Uterus (tissue), 4 donors: ENCODE measurements around the gene TTC7B. TPM values are rescaled to one million over a fixed set of nuclear protein-coding genes. Genes with fewer than 3 reads are reported as not detected.
A peak's percentile ranks its signal among the peaks of the same experiment; 100 is the strongest.

ENCODE experiments used
- DNase-seq, 2 donors: peaks; one replicate each; pipeline ENCODE4 v3.0.0-alpha.2; 2019 to 2020
- H3K27ac ChIP-seq, 2 donors: fragments of 200-600 bp; sonication (generic); 1 replicate in 1 of 2; 2 replicates in 1 of 2; pipeline ENCODE4 v1.5.1; 2016 to 2018
- H3K27me3 ChIP-seq, 2 donors: fragments of 200-600 bp; sonication (generic); one replicate each; pipeline ENCODE4 v1.5.1; 2018 to 2019; ENCODE audit warnings: control low read depth in 1 of 2
- H3K36me3 ChIP-seq, 2 donors: fragments of 200-600 bp; sonication (generic); one replicate each; pipeline ENCODE4 v1.5.1; 2019; ENCODE audit warnings: control low read depth in 1 of 2
- H3K4me1 ChIP-seq, 2 donors: fragments of 200-600 bp; sonication (generic); one replicate each; pipeline ENCODE4 v1.5.1; 2018 to 2019; ENCODE audit warnings: control low read depth in 1 of 2
- H3K4me3 ChIP-seq, 2 donors: fragments of 200-600 bp; sonication (generic); 1 replicate in 1 of 2; 2 replicates in 1 of 2; pipeline ENCODE4 v1.5.1; 2018 to 2019; ENCODE audit warnings: mild to moderate bottlenecking in 1 of 2
- H3K9me3 ChIP-seq, 2 donors: fragments of 200-600 bp; sonication (generic); one replicate each; pipeline ENCODE4 v1.5.1; 2019; ENCODE audit warnings: control low read depth in 1 of 2
- CTCF ChIP-seq, 4 experiments: fragments of 200-600 bp in 2 of 4; fragments of 450-650 bp in 2 of 4; sonication (generic) in 2 of 4; IDR thresholded peaks; one replicate each; pipeline ENCODE4 v1.5.1; 2016 to 2019; ENCODE audit warnings: antibody characterized with exemption in 4 of 4, mild to moderate bottlenecking in 2 of 4, moderate library complexity in 1 of 4
- POLR2A ChIP-seq, 2 donors: fragments of 450-650 bp; IDR thresholded peaks; one replicate each; pipeline ENCODE4 v1.6.1; 2016; ENCODE audit warnings: antibody characterized with exemption in 2 of 2, mild to moderate bottlenecking in 1 of 2, moderate library complexity in 1 of 2
- intact Hi-C: fragments of 100-400 bp; cut with DNase I; formaldehyde crosslinking; loops from one replicate; pipeline ENCODE4 v1.15.1; 2023; ENCODE audit warnings: low total_unique reads
- total RNA-seq, 4 donors: library from RNA; depleted of rRNA in 3 of 4; stranded (reverse); fragments of >200 nt in 3 of 4; gene quantifications; one replicate each; pipeline versions ENCODE4 v1.1.0 to v1.2.4, GENCODE V29; 2014 to 2023
- donor health status: DM: yes; HTN: yes; CAD: no.

The TTC7B gene
- total RNA-seq, 4 donors from 2014 or later: 15.3 to 73.9 (median 28.0) TPM

GRCh38 chr14:90491911-90492531, 324.2 kb downstream of the TTC7B start:
- H3K27ac ChIP-seq: peak overlapping the region in 1 of 2 donors; percentile 53

GRCh38 chr14:90491221-90491885, 324.9 kb downstream of the TTC7B start:
- TF ChIP-seq POLR2A (IDR thresholded peaks at IDR 0.05): no peak
- Histone ChIP-seq H3K27ac (peak overlapping the region in 1 of 2 donors; percentile 53), H3K36me3 (no peaks in the 10 kb centered on the region), H3K4me1 (peaks cover 0 to 13% of the 10 kb centered on the region in 2 donors), H3K27me3 (no peaks in the 10 kb centered on the region), H3K9me3 (no peaks in the 10 kb centered on the region), H3K4me3 (no peak overlapping the region)
- intact Hi-C loops: no loop called here
- peak; percentile 82 to 94 for DNase-seq

More at GRCh38 chr14:90491911-90492531, 324.2 kb downstream of the TTC7B start:
- Histone ChIP-seq H3K27me3 (no peaks in the 10 kb centered on the region), H3K4me1 (peaks cover 0 to 13% of the 10 kb centered on the region in 2 donors), H3K9me3 (no peaks in the 10 kb centered on the region), H3K36me3 (no peaks in the 10 kb centered on the region), H3K4me3 (no peak overlapping the region)
- DNase-seq: peak in 1 of 2 donors; percentile 29
- intact Hi-C loops: no loop called here
- TF ChIP-seq CTCF (IDR thresholded peaks at IDR 0.05) (no peak), POLR2A (IDR thresholded peaks at IDR 0.05) (no peak)

DNA sequence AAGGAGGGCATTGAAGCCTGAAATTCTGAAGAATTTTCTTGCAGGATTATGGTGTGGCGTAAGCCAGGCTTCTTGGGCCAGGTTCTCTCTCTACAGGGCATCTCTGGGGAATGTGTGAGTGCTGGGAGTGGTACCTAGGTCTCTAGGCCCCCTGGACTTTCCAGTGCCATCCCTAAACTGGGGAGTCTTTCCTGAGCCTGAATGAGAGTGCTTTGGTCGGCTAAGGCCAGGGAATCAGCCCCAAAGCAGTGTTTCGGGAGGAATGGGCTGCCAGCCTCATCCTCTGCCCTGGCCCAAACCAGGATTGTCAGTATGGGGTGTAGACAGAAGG, 325.5 kb downstream of the TTC7B start:
- intact Hi-C loops: no loop called here
- Histone ChIP-seq H3K27ac (no peak overlapping the region), H3K4me1 (peaks cover 0 to 13% of the 10 kb centered on the region in 2 donors), H3K4me3 (no peak overlapping the region), H3K9me3 (no peaks in the 10 kb centered on the region), H3K27me3 (no peaks in the 10 kb centered on the region), H3K36me3 (no peaks in the 10 kb centered on the region)
- no peak for DNase-seq
- TF ChIP-seq CTCF (IDR thresholded peaks at IDR 0.05) (no peak), POLR2A (IDR thresholded peaks at IDR 0.05) (no peak)

GRCh38 chr14:90489916-90490719, 326.1 kb downstream of the TTC7B start:
- H3K36me3 ChIP-seq: no peaks in the 10 kb centered on the region
- H3K27me3 ChIP-seq: no peaks in the 10 kb centered on the region
- TF ChIP-seq POLR2A (IDR thresholded peaks at IDR 0.05) (no peak), CTCF (IDR thresholded peaks at IDR 0.05) (no peak)
- intact Hi-C loops: no loop called here
- DNase-seq: no peak
- H3K9me3 ChIP-seq: no peaks in the 10 kb centered on the region
- H3K27ac ChIP-seq: no peak overlapping the region
- no peak overlapping the region for H3K4me3 ChIP-seq
- H3K4me1 ChIP-seq: peaks cover 0 to 13% of the 10 kb centered on the region in 2 donors

DNA sequence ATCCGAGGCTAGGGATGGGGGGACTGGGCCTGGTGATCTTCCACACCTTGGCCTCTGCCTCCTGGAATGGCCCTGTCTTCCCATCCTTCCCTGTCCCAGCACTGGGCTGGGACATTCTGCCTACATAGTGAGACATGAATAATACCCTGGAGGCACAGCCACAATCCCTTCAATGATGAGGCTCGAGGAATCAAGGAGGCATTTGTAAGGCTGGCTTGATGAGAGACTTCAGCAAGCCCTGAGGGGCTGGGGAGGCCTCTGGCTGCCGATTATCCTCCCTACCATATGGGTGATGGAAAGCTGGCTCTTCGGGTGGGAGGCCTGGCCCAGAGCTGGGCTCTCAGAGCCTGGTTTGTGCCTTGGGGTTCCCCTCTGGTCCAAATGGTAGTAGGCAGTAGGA, 326.9 kb downstream of the TTC7B start:
- no peaks in the 10 kb centered on the region for H3K27me3 ChIP-seq
- no peak overlapping the region for H3K27ac ChIP-seq
- no peak overlapping the region for H3K4me3 ChIP-seq
- no peaks in the 10 kb centered on the region for H3K36me3 ChIP-seq
- no peaks in the 10 kb centered on the region for H3K9me3 ChIP-seq
- no peak for DNase-seq
- intact Hi-C loops: no loop called here
- peaks cover 0 to 13% of the 10 kb centered on the region in 2 donors for H3K4me1 ChIP-seq
- TF ChIP-seq POLR2A (IDR thresholded peaks at IDR 0.05) (no peak), CTCF (IDR thresholded peaks at IDR 0.05) (no peak)
